Measurements from ENCODE around the gene AZIN2.

- TF ChIP-seq CTCF (IDR thresholded peaks at IDR 0.05) = no peak
- no peak for TF ChIP-seq POLR2A (IDR thresholded peaks at IDR 0.05)
Observed at GRCh38 chr1:33110477-33110876, 29.5 kb downstream of the AZIN2 start.

All from adrenal gland (tissue), 5 donors.